Suprapubic skin (tissue), 4 donors: ENCODE results near the gene ART1.

ENCODE experiments used
- CTCF ChIP-seq, 2 donors: fragments of 200-600 bp in 1 of 2; fragments of 450-650 bp in 1 of 2; sonication (generic) in 1 of 2; IDR thresholded peaks; one replicate each; pipeline ENCODE4 v1.5.1; 2016 to 2019; ENCODE audit warnings: antibody characterized with exemption in 2 of 2, mild to moderate bottlenecking in 1 of 2, moderate library complexity in 1 of 2
- POLR2A ChIP-seq, 2 donors: fragments of 450-650 bp; IDR thresholded peaks; one replicate each; pipeline ENCODE4 v1.6.1; 2017; ENCODE audit warnings: antibody characterized with exemption in 2 of 2, mild to moderate bottlenecking in 2 of 2, moderate library complexity in 2 of 2
- POLR2AphosphoS5 ChIP-seq, 3 donors: sonication (generic); formaldehyde crosslinking; IDR thresholded peaks; one replicate each; pipeline ENCODE4 v1.6.1; 2017; ENCODE audit warnings: antibody characterized with exemption in 3 of 3

- no peak for TF ChIP-seq POLR2AphosphoS5 (IDR thresholded peaks at IDR 0.05)
- no peak for TF ChIP-seq CTCF (IDR thresholded peaks at IDR 0.05)
- no peak for TF ChIP-seq POLR2A (IDR thresholded peaks at IDR 0.05)
Observed at GRCh38 chr11:3674189-3674588, 29.3 kb downstream of the ART1 start.
